SK-N-SH (cell line): Measurements from ENCODE around the gene XPR1. TPM values are rescaled to one million over a fixed set of nuclear protein-coding genes. Genes with fewer than 3 reads are reported as not detected.

Source experiments
- CTCF ChIA-PET: fragments of 300-600, 350-600 bp; formaldehyde crosslinking; extraction: SDS; loops from one replicate; lab custom pipeline; 2021; lab: Yijun Ruan, JAX
- POLR2A ChIA-PET: fragments of 350-600 bp; sonication (Branson Sonifier 250); formaldehyde crosslinking; extraction: SDS; loops from one replicate; lab custom pipeline; 2020; ENCODE audit warnings: antibody characterized with exemption, inconsistent platforms; lab: Yijun Ruan, JAX
- DNase-seq: peaks from one replicate; pipeline ENCODE4 v3.0.0; 2012
- H2AFZ ChIP-seq: fragments of 200-600 bp; sonication (generic); 2 replicates; pipeline ENCODE4 v1.8.1; 2016; ENCODE audit warnings: antibody characterized with exemption, mild to moderate bottlenecking, low read depth
- H3F3A ChIP-seq: fragments of 200-600 bp; sonication (generic); replicated peaks from 2 replicates; pipeline ENCODE3; 2016; ENCODE audit warnings: antibody characterized with exemption, mild to moderate bottlenecking; ENCODE audit not compliant: insufficient read depth
- H3K27ac ChIP-seq, 2 experiments: fragments of 200-500 bp in 1 of 2; fragments of 200-600 bp in 1 of 2; sonication (Bioruptor generic) in 1 of 2; sonication (generic), shearing (Covaris generic) in 1 of 2; 2 replicates each; pipeline versions ENCODE4 v1.5.1 to v1.6.1; 2014 to 2016; ENCODE audit warnings: low read depth in 2 of 2, inconsistent platforms in 1 of 2, low read length in 1 of 2, mild to moderate bottlenecking in 1 of 2, mixed read lengths in 1 of 2
- H3K27me3 ChIP-seq: fragments of 200-600 bp; sonication (generic), shearing (Covaris generic); 2 replicates; pipeline ENCODE4 v1.6.1; 2016; ENCODE audit warnings: mixed run types; ENCODE audit not compliant: insufficient read depth
- H3K36me3 ChIP-seq, 2 experiments: fragments of 200-500 bp in 1 of 2; fragments of 200-600 bp in 1 of 2; sonication (Bioruptor generic) in 1 of 2; sonication (generic) in 1 of 2; replicated peaks in 1 of 2; 2 replicates each; pipeline versions ENCODE3 to v1.5.1; 2014 to 2016; ENCODE audit warnings: low read length in 1 of 2, mild to moderate bottlenecking in 1 of 2; ENCODE audit not compliant: insufficient read depth in 2 of 2, control insufficient read depth in 1 of 2
- H3K4me1 ChIP-seq, 2 experiments: fragments of 200-500 bp in 1 of 2; fragments of 200-600 bp in 1 of 2; sonication (Bioruptor generic) in 1 of 2; sonication (generic), shearing (Covaris generic) in 1 of 2; 2 replicates each; pipeline versions ENCODE4 v1.5.1 to v1.6.1; 2014 to 2016; ENCODE audit warnings: low read depth in 1 of 2, low read length in 1 of 2, mixed run types in 1 of 2; ENCODE audit not compliant: insufficient read depth in 2 of 2, control insufficient read depth in 1 of 2
- H3K4me2 ChIP-seq: fragments of 200-600 bp; sonication (generic), shearing (Covaris generic); 2 replicates; pipeline ENCODE4 v1.6.1; 2017; ENCODE audit warnings: mixed run types
- H3K4me3 ChIP-seq, 2 experiments: fragments of 200-500 bp in 1 of 2; fragments of 200-600 bp in 1 of 2; sonication (Bioruptor generic) in 1 of 2; sonication (generic), shearing (Covaris generic) in 1 of 2; 2 replicates each; pipeline versions ENCODE4 v1.5.1 to v1.8.1; 2014 to 2016; ENCODE audit warnings: low read depth in 2 of 2, inconsistent platforms in 1 of 2, low read length in 1 of 2, mild to moderate bottlenecking in 1 of 2, mixed read lengths in 1 of 2, moderate library complexity in 1 of 2
- H3K79me2 ChIP-seq: fragments of 200-600 bp; sonication (generic); 2 replicates; pipeline ENCODE4 v1.8.1; 2017; ENCODE audit warnings: mild to moderate bottlenecking; ENCODE audit not compliant: insufficient read depth
- H3K9ac ChIP-seq: fragments of 200-600 bp; sonication (generic); 2 replicates; pipeline ENCODE4 v1.6.1; 2017; ENCODE audit warnings: mixed run types
- H3K9me2 ChIP-seq: fragments of 200-600 bp; sonication (generic); 2 replicates; pipeline ENCODE4 v1.6.1; 2017; ENCODE audit warnings: mixed run types
- H3K9me3 ChIP-seq: fragments of 200-600 bp; sonication (generic); 2 replicates; pipeline ENCODE4 v1.6.1; 2017; ENCODE audit warnings: mixed run types, mild to moderate bottlenecking, moderate library complexity
- H4K20me1 ChIP-seq: fragments of 200-600 bp; sonication (generic); 2 replicates; pipeline ENCODE4 v1.6.1; 2017; ENCODE audit warnings: mild to moderate bottlenecking, mixed run types; ENCODE audit not compliant: insufficient read depth
- CHD2 ChIP-seq: fragments of 150-350 bp; IDR thresholded peaks from 2 replicates; pipeline ENCODE4 v1.6.1; 2018; ENCODE audit warnings: low read length; ENCODE audit not compliant: partially characterized antibody
- ELF1 ChIP-seq: IDR thresholded peaks from 2 replicates; pipeline ENCODE4 v1.4.0; 2012
- EP300 ChIP-seq, 2 experiments: IDR thresholded peaks; 2 replicates each; pipeline versions ENCODE4 v1.4.0 to v1.6.1; 2012; ENCODE audit warnings: borderline replicate concordance in 1 of 2, low read depth in 1 of 2, low read length in 1 of 2
- EZH2phosphoT487 ChIP-seq: fragments of 200-600 bp; sonication (generic); IDR thresholded peaks from 2 replicates; pipeline ENCODE4 v1.6.1; 2017; ENCODE audit warnings: low read depth, mixed run types, mild to moderate bottlenecking, antibody characterized with exemption, moderate library complexity, borderline replicate concordance
- FOXJ3 ChIP-seq: sonication (generic); formaldehyde crosslinking; IDR thresholded peaks from 2 replicates; pipeline ENCODE4 v1.5.1; 2020; ENCODE audit warnings: mild to moderate bottlenecking, missing genetic modification reagents
- FOXM1 ChIP-seq: IDR thresholded peaks from 2 replicates; pipeline ENCODE4 v1.4.0; 2012; ENCODE audit warnings: low read depth, mild to moderate bottlenecking
- MXI1 ChIP-seq: IDR thresholded peaks from 2 replicates; pipeline ENCODE4 v1.6.1; 2012; ENCODE audit warnings: mild to moderate bottlenecking, low read depth, low read length, improper control_type of control experiment
- NFIC ChIP-seq: IDR thresholded peaks from 2 replicates; pipeline ENCODE4 v1.4.0; 2012; ENCODE audit warnings: borderline replicate concordance
- NRF1 ChIP-seq: IDR thresholded peaks from 2 replicates; pipeline ENCODE4 v1.6.1; 2012; ENCODE audit warnings: low read depth, mild to moderate bottlenecking, low read length
- POLR2AphosphoS5 ChIP-seq: IDR thresholded peaks from 2 replicates; pipeline ENCODE4 v1.6.1; 2012; ENCODE audit warnings: low read depth, low read length
- RAD21 ChIP-seq: IDR thresholded peaks from 2 replicates; pipeline ENCODE4 v1.6.1; 2012; ENCODE audit warnings: mild to moderate bottlenecking, low read length
- RCOR1 ChIP-seq: fragments of 150-350 bp; IDR thresholded peaks from 2 replicates; pipeline ENCODE4 v1.6.1; 2017; ENCODE audit warnings: antibody characterized with exemption, low read length
- SMC3 ChIP-seq: IDR thresholded peaks from 2 replicates; pipeline ENCODE4 v1.6.1; 2012; ENCODE audit warnings: low read depth, low read length, improper control_type of control experiment
- TAF1 ChIP-seq: IDR thresholded peaks from 2 replicates; pipeline ENCODE4 v1.6.1; 2012; ENCODE audit warnings: low read depth, mild to moderate bottlenecking, low read length, moderate library complexity, borderline replicate concordance
- YY1 ChIP-seq: IDR thresholded peaks from 2 replicates; pipeline ENCODE4 v1.4.0; 2012; ENCODE audit warnings: low read depth, mild to moderate bottlenecking
- polyA plus RNA-seq, 3 experiments: library from polyadenylated mRNA; depleted of rRNA; stranded (reverse); fragments of >200 nt; gene quantifications; 2 replicates each; pipeline ENCODE4 v1.2.3, GENCODE V29; 2012
- TF ChIP-seq, protein P1 (sequence below): IDR thresholded peaks from 2 replicates; pipeline ENCODE4 v1.4.0; 2012; ENCODE audit warnings: low read depth, borderline replicate concordance
- TF ChIP-seq, protein P2 (sequence below): IDR thresholded peaks from 2 replicates; pipeline ENCODE4 v1.4.0; 2012; ENCODE audit warnings: low read depth, borderline replicate concordance
- TF ChIP-seq, protein P3 (sequence below): IDR thresholded peaks from 2 replicates; pipeline ENCODE4 v1.4.0; 2012; ENCODE audit warnings: low read depth
- TF ChIP-seq, protein P4 (sequence below): fragments of 200-600 bp; sonication (generic); IDR thresholded peaks from 2 replicates; pipeline ENCODE4 v1.6.1; 2017; ENCODE audit warnings: antibody characterized with exemption, mild to moderate bottlenecking, moderate library complexity
- TF ChIP-seq, protein P5 (sequence below): fragments of 150-350 bp; IDR thresholded peaks from 2 replicates; pipeline ENCODE4 v1.6.1; 2017; ENCODE audit warnings: antibody characterized with exemption, low read length, low read depth, borderline replicate concordance

The XPR1 gene
- polyA plus RNA-seq, 1 of the 3 experiments (the other 2 are of a cell fraction) = 7.9 TPM

DNA sequence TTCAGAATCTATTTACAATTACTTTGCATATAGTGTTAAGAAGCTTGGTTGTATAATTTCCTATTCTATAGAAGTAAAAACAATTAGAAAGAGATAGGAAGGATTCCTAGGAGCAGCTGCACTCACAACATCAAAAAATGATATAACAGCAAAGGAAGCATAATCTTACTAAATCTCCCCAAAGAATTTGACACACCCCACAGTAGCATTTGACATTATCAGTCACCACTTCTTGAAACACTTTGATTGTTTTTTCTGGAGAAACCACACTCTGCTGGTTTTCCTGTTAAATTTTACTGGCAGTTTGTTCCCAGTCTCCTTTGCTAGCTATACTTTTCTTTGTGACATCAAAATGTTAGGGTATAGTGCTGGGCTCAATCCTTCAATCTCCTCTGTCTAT, 180.1 kb downstream of the XPR1 start:
- Histone ChIP-seq H3K9me2 (no peaks in the 10 kb centered on the region), H4K20me1 (no peaks in the 10 kb centered on the region), H3F3A (peaks cover 3% of the 10 kb centered on the region), H3K36me3 (peaks cover 13 to 25% of the 10 kb centered on the region in 2 experiments), H3K27ac (no peak overlapping the region), H3K27me3 (no peaks in the 10 kb centered on the region), H2AFZ (no peak overlapping the region), H3K9me3 (no peaks in the 10 kb centered on the region), H3K4me1 (no peaks in the 10 kb centered on the region), H3K4me3 (no peak overlapping the region), H3K4me2 (no peak overlapping the region), H3K9ac (no peak overlapping the region), H3K79me2 (no peaks in the 10 kb centered on the region; the same call in 1 of the 2 replicates)
- CTCF ChIA-PET = interaction anchor here (1.2 kb wide), 1 partner anchor 14 kb away, joined by 3 read pairs; no protein-coding TSS in a partner anchor
- POLR2A ChIA-PET = no interaction called here
- DNase-seq = no peak
- no peak for TF ChIP-seq FOXJ3 (CRISPR knock-in tag)
- TF ChIP-seq, protein P1, sequence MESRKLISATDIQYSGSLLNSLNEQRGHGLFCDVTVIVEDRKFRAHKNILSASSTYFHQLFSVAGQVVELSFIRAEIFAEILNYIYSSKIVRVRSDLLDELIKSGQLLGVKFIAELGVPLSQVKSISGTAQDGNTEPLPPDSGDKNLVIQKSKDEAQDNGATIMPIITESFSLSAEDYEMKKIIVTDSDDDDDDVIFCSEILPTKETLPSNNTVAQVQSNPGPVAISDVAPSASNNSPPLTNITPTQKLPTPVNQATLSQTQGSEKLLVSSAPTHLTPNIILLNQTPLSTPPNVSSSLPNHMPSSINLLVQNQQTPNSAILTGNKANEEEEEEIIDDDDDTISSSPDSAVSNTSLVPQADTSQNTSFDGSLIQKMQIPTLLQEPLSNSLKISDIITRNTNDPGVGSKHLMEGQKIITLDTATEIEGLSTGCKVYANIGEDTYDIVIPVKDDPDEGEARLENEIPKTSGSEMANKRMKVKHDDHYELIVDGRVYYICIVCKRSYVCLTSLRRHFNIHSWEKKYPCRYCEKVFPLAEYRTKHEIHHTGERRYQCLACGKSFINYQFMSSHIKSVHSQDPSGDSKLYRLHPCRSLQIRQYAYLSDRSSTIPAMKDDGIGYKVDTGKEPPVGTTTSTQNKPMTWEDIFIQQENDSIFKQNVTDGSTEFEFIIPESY = no peak
- TF ChIP-seq TAF1 = no peak
- TF ChIP-seq POLR2AphosphoS5 = no peak
- no peak for TF ChIP-seq MXI1
- TF ChIP-seq EZH2phosphoT487 = no peak
- no peak for TF ChIP-seq ELF1

DNA sequence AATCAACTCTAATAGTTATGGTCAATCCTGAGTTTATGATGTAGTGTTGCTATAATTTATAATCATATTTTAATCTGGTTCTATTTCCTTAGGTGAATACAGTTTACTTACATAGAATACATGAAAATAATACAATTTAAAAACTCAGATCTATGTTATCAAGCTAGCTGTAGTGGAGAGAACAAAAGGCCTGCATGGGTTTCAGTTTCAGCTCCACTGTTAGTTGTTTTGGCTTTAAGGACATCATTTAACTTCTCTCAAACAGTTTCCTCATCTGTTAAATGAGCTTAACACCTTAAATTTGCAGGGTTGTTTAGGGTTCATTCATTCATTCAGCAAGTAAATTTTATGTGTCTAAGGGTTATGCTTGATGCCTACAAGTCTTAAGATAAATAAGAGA, 182.4 kb downstream of the XPR1 start:
- Histone ChIP-seq H3K4me2 (no peak overlapping the region), H3K36me3 (peaks cover 3 to 9% of the 10 kb centered on the region in 2 experiments), H3K4me1 (no peaks in the 10 kb centered on the region), H3K27ac (no peak overlapping the region), H2AFZ (no peak overlapping the region), H3K27me3 (no peaks in the 10 kb centered on the region), H4K20me1 (no peaks in the 10 kb centered on the region), H3K79me2 (no peaks in the 10 kb centered on the region; the same call in 1 of the 2 replicates), H3F3A (peaks cover 3% of the 10 kb centered on the region), H3K9me2 (no peaks in the 10 kb centered on the region), H3K9ac (no peak overlapping the region), H3K4me3 (no peak overlapping the region), H3K9me3 (no peaks in the 10 kb centered on the region)
- CTCF ChIA-PET = interaction anchor here (1.8 kb wide), 1 partner anchor 11 kb away, joined by 4 read pairs; no protein-coding TSS in a partner anchor
- DNase-seq = no peak
- POLR2A ChIA-PET = no interaction called here
- no peak for TF ChIP-seq RCOR1
- TF ChIP-seq NRF1 = no peak
- no peak for TF ChIP-seq FOXM1
- TF ChIP-seq FOXJ3 (CRISPR knock-in tag) = no peak
- TF ChIP-seq MXI1 = no peak
- no peak for TF ChIP-seq RAD21
- no peak for TF ChIP-seq CHD2
- TF ChIP-seq, protein P1 = no peak
- TF ChIP-seq EP300 (IDR thresholded peaks at IDR 0.05; ENCODE audit: borderline replicate concordance in 1 of 2, low read depth in 1 of 2, low read length in 1 of 2) = no peak
- TF ChIP-seq, protein P2, sequence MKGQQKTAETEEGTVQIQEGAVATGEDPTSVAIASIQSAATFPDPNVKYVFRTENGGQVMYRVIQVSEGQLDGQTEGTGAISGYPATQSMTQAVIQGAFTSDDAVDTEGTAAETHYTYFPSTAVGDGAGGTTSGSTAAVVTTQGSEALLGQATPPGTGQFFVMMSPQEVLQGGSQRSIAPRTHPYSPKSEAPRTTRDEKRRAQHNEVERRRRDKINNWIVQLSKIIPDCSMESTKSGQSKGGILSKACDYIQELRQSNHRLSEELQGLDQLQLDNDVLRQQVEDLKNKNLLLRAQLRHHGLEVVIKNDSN = no peak
- TF ChIP-seq YY1 = no peak
- TF ChIP-seq SMC3 = no peak
- TF ChIP-seq, protein P3, sequence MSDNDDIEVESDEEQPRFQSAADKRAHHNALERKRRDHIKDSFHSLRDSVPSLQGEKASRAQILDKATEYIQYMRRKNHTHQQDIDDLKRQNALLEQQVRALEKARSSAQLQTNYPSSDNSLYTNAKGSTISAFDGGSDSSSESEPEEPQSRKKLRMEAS = no peak
- TF ChIP-seq, protein P4, sequence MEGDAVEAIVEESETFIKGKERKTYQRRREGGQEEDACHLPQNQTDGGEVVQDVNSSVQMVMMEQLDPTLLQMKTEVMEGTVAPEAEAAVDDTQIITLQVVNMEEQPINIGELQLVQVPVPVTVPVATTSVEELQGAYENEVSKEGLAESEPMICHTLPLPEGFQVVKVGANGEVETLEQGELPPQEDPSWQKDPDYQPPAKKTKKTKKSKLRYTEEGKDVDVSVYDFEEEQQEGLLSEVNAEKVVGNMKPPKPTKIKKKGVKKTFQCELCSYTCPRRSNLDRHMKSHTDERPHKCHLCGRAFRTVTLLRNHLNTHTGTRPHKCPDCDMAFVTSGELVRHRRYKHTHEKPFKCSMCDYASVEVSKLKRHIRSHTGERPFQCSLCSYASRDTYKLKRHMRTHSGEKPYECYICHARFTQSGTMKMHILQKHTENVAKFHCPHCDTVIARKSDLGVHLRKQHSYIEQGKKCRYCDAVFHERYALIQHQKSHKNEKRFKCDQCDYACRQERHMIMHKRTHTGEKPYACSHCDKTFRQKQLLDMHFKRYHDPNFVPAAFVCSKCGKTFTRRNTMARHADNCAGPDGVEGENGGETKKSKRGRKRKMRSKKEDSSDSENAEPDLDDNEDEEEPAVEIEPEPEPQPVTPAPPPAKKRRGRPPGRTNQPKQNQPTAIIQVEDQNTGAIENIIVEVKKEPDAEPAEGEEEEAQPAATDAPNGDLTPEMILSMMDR = no peak
- TF ChIP-seq, protein P5, sequence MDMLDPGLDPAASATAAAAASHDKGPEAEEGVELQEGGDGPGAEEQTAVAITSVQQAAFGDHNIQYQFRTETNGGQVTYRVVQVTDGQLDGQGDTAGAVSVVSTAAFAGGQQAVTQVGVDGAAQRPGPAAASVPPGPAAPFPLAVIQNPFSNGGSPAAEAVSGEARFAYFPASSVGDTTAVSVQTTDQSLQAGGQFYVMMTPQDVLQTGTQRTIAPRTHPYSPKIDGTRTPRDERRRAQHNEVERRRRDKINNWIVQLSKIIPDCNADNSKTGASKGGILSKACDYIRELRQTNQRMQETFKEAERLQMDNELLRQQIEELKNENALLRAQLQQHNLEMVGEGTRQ = no peak
- no peak for TF ChIP-seq NFIC
